ENCODE results near the gene USP4.

DNA sequence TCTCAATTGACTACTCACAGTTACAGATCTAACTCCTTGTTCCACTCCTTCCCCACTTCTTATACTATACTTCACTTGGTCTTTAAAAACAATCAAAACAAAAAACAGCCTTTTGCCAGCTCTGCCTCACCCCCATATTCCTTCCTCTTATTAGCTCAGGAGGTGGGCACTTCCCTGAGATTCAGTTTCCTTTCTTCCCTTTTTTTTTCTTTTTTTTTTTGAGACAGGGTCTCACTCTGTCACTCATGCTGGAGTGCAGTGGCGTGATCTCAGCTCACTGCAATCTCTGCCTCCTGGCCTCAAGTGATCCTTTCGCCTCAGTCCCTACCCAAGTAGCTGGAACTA lies 69.7 kb downstream of the USP4 start:
- TF ChIP-seq, protein P1, sequence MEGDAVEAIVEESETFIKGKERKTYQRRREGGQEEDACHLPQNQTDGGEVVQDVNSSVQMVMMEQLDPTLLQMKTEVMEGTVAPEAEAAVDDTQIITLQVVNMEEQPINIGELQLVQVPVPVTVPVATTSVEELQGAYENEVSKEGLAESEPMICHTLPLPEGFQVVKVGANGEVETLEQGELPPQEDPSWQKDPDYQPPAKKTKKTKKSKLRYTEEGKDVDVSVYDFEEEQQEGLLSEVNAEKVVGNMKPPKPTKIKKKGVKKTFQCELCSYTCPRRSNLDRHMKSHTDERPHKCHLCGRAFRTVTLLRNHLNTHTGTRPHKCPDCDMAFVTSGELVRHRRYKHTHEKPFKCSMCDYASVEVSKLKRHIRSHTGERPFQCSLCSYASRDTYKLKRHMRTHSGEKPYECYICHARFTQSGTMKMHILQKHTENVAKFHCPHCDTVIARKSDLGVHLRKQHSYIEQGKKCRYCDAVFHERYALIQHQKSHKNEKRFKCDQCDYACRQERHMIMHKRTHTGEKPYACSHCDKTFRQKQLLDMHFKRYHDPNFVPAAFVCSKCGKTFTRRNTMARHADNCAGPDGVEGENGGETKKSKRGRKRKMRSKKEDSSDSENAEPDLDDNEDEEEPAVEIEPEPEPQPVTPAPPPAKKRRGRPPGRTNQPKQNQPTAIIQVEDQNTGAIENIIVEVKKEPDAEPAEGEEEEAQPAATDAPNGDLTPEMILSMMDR (IDR thresholded peaks at IDR 0.05; ENCODE audit: insufficient read depth, low read depth, low read length) = no peak
- no peak for TF ChIP-seq EZH2 (IDR thresholded peaks at IDR 0.05; ENCODE audit: insufficient read depth, low read length)

Data from astrocyte (in vitro differentiated cells and primary cell).